D721Med (cell line): ENCODE measurements around the gene MGAT4B.

Experiments
- DNase-seq: peaks from one replicate; pipeline ENCODE4 v3.0.0; 2011; ENCODE audit warnings: low spot score; ENCODE audit not compliant: insufficient read length
- FAIRE-seq: peaks from 2 replicates; lab custom pipeline; 2011; peaks lifted over from hg19 to GRCh38; lab: Jason Lieb, UNC
- TF ChIP-seq, protein P1 (sequence below): IDR thresholded peaks from 2 replicates; pipeline ENCODE4 v1.5.1; 2012; ENCODE audit warnings: mild to moderate bottlenecking, control low read depth; ENCODE audit not compliant: insufficient read depth; ENCODE audit errors: missing control alignments

MGAT4B gene

DNA sequence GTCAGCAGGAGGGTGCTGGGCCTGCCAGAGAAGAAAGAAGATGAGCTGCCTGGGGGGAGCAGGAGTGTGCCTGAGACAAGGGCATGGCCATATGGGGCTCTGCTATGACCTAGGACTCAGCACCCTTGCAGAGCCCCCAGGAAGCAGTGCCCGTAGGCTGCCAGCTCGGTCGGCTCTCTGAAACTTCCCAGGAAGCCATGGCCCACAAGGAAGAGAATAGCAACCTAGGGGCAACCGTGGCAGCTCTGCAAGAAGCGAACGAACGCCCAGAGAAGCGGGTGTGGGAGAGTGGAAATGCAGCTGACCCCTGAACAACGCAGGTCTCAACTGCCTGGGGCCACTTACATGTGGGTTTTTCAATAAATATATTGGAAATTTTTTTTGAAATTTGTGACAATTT, 23.5 kb downstream of the MGAT4B start:
- DNase-seq = no peak
- TF ChIP-seq, protein P1, sequence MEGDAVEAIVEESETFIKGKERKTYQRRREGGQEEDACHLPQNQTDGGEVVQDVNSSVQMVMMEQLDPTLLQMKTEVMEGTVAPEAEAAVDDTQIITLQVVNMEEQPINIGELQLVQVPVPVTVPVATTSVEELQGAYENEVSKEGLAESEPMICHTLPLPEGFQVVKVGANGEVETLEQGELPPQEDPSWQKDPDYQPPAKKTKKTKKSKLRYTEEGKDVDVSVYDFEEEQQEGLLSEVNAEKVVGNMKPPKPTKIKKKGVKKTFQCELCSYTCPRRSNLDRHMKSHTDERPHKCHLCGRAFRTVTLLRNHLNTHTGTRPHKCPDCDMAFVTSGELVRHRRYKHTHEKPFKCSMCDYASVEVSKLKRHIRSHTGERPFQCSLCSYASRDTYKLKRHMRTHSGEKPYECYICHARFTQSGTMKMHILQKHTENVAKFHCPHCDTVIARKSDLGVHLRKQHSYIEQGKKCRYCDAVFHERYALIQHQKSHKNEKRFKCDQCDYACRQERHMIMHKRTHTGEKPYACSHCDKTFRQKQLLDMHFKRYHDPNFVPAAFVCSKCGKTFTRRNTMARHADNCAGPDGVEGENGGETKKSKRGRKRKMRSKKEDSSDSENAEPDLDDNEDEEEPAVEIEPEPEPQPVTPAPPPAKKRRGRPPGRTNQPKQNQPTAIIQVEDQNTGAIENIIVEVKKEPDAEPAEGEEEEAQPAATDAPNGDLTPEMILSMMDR = no peak
- no peak for FAIRE-seq

DNA sequence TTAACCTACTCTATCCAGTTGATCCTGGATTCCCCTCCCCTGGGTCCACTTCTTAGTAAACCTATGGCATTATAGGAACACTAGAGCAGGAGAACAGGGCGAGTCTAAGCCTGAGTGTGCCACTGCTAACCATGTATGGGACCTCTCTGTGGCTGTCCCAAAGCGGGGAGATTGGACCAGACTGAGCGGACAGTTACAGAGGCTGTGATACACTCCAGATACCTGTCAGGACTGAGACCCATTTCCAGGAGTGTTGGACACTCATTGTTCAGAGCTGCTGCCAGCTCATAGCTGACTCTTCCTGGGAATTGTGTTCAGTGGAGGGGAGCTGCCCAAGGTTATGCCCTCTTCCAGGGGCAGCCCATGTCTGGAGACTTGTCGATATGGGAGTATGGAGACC, 24.8 kb downstream of the MGAT4B start:
- FAIRE-seq (no peak), DNase-seq (no peak)
- TF ChIP-seq, protein P1 = no peak

DNA sequence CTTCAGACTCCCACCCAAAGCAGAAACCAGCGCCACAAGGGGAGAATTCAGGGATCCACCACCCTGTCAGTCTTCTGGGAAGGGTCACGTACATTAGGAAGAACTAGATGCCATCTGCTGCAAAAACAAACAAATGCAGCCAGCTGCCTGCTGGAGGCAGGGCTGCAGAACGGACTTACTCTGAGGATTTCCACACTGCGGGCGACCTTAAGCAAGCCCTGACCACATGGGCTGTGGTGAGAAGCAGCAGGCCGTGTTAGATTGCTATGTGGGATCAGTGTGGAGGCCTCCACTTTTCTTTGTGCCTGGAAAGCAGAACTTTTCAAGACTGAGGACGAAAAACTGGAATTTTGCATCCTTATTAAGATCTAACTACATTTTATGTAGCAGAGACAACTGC, 26.3 kb downstream of the MGAT4B start:
- DNase-seq (no peak), FAIRE-seq (no peak)
- TF ChIP-seq, protein P1 = no peak

DNA sequence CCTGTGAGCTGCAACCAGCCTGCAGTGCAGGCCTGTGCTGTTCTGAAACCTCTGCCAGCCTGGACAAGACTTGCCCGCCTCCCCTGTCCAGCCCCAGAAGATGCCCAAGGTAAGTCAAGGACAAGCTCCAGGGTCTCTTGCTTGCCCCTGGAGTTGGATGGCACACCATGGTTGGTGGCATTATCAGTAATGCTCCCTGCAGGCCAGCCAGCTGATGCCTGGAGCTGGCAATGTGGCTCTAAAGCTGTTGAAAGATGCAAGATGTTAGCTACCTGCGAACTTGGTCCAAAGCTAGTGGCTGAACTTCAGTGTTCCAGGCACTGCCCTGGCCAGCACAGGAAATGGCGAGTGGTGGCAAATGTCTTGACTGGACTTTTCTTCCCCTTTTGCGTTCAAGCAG, 26.8 kb downstream of the MGAT4B start:
- TF ChIP-seq, protein P1 = no peak
- FAIRE-seq (no peak), DNase-seq (no peak)

DNA sequence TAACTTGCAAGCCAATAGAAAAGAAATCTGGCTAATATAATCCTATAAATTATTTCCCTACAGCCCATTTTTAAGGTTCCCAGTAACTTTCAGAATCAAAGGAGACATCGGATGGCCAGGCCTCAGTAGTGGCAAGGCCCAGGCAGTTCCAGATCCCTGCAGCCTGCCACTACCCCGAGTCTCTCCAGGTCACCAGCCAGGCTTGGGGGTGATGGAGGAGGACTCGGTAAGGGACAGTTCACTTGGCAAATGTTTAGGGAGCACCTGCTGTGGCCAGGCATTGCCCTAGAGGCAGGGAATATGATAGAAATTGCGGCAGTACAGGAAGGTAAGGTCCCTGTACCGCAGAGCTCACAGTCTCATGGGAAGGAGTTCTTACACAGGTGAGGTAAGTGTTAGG, 28.1 kb downstream of the MGAT4B start:
- FAIRE-seq (no peak), DNase-seq (no peak)
- TF ChIP-seq, protein P1 = no peak

DNA sequence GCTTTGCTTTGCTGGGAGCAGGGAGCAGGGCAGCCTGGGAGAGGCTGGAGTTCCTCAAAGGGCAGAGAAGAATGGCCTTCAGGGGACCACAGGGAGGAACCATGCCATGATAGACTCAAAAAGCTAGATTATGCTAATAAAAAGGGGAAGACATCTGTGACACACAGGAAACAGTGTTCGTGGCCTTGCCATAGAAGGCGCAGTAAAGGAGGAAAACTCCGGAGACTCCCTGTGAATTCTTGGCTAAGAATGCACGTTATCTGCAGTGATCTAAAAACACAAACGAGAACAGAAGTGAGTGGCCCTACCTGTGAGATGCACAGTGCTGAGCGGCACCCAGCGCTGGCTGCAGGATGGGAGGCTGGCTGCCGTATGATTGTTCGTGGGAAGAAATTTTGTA, 28.8 kb downstream of the MGAT4B start:
- FAIRE-seq = no peak
- no peak for DNase-seq

DNA sequence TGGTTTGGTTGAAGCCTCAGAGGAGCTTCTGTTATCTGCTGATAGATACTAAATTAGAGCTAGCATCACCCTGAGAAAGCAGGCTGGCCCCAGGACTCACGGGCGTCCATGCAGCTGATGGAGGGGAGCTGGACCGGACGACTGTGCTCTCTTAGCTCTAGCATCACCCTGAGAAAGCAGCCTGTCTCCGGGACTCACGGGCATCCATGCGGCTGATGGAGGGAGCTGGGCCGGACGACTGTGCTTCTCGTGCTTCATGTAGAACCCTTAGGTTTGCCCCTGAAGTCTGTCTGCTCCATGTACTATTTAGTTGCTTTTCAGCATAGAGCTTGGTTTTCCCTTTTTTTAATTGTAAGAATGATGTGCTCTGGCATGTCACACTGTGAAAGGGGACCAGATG, 29.2 kb downstream of the MGAT4B start:
- no peak for FAIRE-seq

More for the DNA sequence above, 28.8 kb downstream of the MGAT4B start:
- TF ChIP-seq, protein P1 = no peak

More for the DNA sequence above, 29.2 kb downstream of the MGAT4B start:
- DNase-seq = no peak
- TF ChIP-seq, protein P1 = no peak
